ENCODE data around the gene FAM163B. TPM values are rescaled to one million over a fixed set of nuclear protein-coding genes. Genes with fewer than 3 reads are reported as not detected.

FAM163B gene
- total and polyA plus RNA-seq, 2 experiments from 2014 or later, result 0.60 to 1.3 TPM

DNA sequence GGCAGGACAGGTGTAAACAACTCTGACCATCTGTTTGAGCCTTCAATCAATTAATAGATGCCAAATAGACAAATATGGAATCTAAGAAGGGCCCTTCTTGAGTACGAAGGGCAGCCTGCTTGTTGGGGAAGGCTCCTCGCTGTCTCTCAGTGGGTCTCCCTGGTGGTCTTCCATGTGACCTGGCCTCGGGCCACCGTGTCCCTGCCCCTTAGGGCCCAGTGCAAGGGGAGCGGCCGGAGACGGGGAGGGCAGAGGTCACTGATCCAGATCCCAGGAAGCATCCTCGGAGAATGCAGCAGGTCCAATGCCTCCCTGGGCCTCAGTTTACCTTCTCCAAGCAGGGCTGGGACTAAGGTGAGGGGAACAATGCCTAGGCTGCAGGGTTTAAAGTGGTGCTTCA lies 29.5 kb upstream of the FAM163B start (continued):
- TF ChIP-seq, protein P1, sequence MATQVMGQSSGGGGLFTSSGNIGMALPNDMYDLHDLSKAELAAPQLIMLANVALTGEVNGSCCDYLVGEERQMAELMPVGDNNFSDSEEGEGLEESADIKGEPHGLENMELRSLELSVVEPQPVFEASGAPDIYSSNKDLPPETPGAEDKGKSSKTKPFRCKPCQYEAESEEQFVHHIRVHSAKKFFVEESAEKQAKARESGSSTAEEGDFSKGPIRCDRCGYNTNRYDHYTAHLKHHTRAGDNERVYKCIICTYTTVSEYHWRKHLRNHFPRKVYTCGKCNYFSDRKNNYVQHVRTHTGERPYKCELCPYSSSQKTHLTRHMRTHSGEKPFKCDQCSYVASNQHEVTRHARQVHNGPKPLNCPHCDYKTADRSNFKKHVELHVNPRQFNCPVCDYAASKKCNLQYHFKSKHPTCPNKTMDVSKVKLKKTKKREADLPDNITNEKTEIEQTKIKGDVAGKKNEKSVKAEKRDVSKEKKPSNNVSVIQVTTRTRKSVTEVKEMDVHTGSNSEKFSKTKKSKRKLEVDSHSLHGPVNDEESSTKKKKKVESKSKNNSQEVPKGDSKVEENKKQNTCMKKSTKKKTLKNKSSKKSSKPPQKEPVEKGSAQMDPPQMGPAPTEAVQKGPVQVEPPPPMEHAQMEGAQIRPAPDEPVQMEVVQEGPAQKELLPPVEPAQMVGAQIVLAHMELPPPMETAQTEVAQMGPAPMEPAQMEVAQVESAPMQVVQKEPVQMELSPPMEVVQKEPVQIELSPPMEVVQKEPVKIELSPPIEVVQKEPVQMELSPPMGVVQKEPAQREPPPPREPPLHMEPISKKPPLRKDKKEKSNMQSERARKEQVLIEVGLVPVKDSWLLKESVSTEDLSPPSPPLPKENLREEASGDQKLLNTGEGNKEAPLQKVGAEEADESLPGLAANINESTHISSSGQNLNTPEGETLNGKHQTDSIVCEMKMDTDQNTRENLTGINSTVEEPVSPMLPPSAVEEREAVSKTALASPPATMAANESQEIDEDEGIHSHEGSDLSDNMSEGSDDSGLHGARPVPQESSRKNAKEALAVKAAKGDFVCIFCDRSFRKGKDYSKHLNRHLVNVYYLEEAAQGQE (IDR thresholded peaks at IDR 0.05; ENCODE audit: unreplicated experiment), result no peak
- TF ChIP-seq ZNF114 (CRISPR knock-in tag; IDR thresholded peaks at IDR 0.05), result no peak
- TF ChIP-seq, protein P2, sequence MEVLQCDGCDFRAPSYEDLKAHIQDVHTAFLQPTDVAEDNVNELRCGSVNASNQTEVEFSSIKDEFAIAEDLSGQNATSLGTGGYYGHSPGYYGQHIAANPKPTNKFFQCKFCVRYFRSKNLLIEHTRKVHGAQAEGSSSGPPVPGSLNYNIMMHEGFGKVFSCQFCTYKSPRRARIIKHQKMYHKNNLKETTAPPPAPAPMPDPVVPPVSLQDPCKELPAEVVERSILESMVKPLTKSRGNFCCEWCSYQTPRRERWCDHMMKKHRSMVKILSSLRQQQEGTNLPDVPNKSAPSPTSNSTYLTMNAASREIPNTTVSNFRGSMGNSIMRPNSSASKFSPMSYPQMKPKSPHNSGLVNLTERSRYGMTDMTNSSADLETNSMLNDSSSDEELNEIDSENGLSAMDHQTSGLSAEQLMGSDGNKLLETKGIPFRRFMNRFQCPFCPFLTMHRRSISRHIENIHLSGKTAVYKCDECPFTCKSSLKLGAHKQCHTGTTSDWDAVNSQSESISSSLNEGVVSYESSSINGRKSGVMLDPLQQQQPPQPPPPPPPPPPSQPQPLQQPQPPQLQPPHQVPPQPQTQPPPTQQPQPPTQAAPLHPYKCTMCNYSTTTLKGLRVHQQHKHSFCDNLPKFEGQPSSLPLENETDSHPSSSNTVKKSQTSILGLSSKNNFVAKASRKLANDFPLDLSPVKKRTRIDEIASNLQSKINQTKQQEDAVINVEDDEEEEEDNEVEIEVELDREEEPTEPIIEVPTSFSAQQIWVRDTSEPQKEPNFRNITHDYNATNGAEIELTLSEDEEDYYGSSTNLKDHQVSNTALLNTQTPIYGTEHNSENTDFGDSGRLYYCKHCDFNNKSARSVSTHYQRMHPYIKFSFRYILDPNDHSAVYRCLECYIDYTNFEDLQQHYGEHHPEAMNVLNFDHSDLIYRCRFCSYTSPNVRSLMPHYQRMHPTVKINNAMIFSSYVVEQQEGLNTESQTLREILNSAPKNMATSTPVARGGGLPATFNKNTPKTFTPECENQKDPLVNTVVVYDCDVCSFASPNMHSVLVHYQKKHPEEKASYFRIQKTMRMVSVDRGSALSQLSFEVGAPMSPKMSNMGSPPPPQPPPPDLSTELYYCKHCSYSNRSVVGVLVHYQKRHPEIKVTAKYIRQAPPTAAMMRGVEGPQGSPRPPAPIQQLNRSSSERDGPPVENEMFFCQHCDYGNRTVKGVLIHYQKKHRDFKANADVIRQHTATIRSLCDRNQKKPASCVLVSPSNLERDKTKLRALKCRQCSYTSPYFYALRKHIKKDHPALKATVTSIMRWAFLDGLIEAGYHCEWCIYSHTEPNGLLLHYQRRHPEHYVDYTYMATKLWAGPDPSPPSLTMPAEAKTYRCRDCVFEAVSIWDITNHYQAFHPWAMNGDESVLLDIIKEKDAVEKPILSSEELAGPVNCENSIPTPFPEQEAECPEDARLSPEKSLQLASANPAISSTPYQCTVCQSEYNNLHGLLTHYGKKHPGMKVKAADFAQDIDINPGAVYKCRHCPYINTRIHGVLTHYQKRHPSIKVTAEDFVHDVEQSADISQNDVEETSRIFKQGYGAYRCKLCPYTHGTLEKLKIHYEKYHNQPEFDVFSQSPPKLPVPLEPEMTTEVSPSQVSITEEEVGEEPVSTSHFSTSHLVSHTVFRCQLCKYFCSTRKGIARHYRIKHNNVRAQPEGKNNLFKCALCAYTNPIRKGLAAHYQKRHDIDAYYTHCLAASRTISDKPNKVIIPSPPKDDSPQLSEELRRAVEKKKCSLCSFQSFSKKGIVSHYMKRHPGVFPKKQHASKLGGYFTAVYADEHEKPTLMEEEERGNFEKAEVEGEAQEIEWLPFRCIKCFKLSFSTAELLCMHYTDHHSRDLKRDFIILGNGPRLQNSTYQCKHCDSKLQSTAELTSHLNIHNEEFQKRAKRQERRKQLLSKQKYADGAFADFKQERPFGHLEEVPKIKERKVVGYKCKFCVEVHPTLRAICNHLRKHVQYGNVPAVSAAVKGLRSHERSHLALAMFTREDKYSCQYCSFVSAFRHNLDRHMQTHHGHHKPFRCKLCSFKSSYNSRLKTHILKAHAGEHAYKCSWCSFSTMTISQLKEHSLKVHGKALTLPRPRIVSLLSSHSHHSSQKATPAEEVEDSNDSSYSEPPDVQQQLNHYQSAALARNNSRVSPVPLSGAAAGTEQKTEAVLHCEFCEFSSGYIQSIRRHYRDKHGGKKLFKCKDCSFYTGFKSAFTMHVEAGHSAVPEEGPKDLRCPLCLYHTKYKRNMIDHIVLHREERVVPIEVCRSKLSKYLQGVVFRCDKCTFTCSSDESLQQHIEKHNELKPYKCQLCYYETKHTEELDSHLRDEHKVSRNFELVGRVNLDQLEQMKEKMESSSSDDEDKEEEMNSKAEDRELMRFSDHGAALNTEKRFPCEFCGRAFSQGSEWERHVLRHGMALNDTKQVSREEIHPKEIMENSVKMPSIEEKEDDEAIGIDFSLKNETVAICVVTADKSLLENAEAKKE (CRISPR knock-in tag; IDR thresholded peaks at IDR 0.05), result no peak
- no peak for TF ChIP-seq ZNF331 (CRISPR knock-in tag; IDR thresholded peaks at IDR 0.05; ENCODE audit: low read depth)
- no peak for TF ChIP-seq STAT1 (IDR thresholded peaks at IDR 0.05; ENCODE audit: unreplicated experiment)

DNA sequence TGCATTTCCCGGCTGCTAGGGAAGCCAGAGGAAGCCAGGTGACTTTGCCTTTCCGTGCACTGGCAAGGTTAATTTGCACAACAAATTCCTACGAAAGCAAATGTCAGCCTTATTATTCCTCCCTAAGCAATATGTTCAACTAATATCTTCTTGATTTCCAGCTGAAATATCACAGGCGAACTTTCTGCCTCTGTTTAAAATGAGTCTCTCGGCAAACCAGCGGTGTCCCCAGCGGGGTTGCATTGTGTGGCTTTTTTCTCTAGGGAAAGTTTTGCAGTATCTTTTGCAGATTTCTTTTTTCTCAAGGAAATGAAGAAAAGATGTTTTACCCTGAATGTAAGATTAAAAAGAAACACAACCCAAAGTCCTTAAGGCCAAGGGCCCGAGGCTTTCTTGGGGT lies 28.9 kb upstream of the FAM163B start:
- Histone ChIP-seq H3F3A (replicated peaks; ENCODE audit: low read depth) (no peaks in the 10 kb centered on the region), H3K4me3 (no peak overlapping the region), H3K9me2 (ENCODE audit: insufficient read depth) (no peaks in the 10 kb centered on the region), H2AFZ (peak overlapping the region; percentile 86; the same call in 1 of the 2 replicates), H3K36me3 (ENCODE audit: insufficient read depth) (no peaks in the 10 kb centered on the region), H3K4me1 (ENCODE audit: insufficient read depth) (peaks cover 19% of the 10 kb centered on the region), H3K79me2 (replicated peaks; ENCODE audit: insufficient read depth) (no peaks in the 10 kb centered on the region), H3K27me3 (ENCODE audit: insufficient read depth) (no peaks in the 10 kb centered on the region), H4K20me1 (replicated peaks; ENCODE audit: insufficient read depth) (no peaks in the 10 kb centered on the region), H3K4me2 (peak overlapping the region; percentile 42; the same call in 1 of the 2 replicates), H3K27ac (ENCODE audit: low read depth) (no peak overlapping the region)
- Mint-ChIP-seq H3K27me3 (ENCODE audit: insufficient read depth, low read depth, poor library complexity) (peaks cover 16% of the 10 kb centered on the region), H3K27ac (no peak overlapping the region; the same call in 1 of the 2 replicates), H3K4me3 (no peak overlapping the region; the same call in 2 of the 3 replicates), H3K9me3 (no peaks in the 10 kb centered on the region), H3K4me1 (peaks cover 40% of the 10 kb centered on the region), H3K36me3 (ENCODE audit: low read depth) (no peaks in the 10 kb centered on the region; the same call in 2 of the 3 replicates)
- no peak for ATAC-seq
- DNase-seq (ENCODE audit: low spot score), result peak; percentile 35
- TF ChIP-seq ZNF331 (CRISPR knock-in tag; IDR thresholded peaks at IDR 0.05; ENCODE audit: low read depth) (no peak), JUNB (IDR thresholded peaks at IDR 0.05; ENCODE audit: unreplicated experiment) (no peak)
- TF ChIP-seq, protein P3, sequence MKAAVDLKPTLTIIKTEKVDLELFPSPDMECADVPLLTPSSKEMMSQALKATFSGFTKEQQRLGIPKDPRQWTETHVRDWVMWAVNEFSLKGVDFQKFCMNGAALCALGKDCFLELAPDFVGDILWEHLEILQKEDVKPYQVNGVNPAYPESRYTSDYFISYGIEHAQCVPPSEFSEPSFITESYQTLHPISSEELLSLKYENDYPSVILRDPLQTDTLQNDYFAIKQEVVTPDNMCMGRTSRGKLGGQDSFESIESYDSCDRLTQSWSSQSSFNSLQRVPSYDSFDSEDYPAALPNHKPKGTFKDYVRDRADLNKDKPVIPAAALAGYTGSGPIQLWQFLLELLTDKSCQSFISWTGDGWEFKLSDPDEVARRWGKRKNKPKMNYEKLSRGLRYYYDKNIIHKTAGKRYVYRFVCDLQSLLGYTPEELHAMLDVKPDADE (IDR thresholded peaks at IDR 0.05), result no peak
